Lower lobe of right lung (tissue), 2 donors: ENCODE results near the gene SOBP. TPM values are rescaled to one million over a fixed set of nuclear protein-coding genes. Genes with fewer than 3 reads are reported as not detected.

Experiments
- ATAC-seq, 2 donors: fragments of 200-7000 bp; cut with Tn5 transposase; one replicate each; pipeline ENCODE4 v1.9.1; 2020 to 2022; ENCODE audit warnings: mild to moderate bottlenecking in 2 of 2, moderate library complexity in 2 of 2
- DNase-seq: peaks from one replicate; pipeline ENCODE4 v3.0.0-alpha.2; 2020
- H3K27ac ChIP-seq: fragments of 200-600 bp; one replicate; pipeline ENCODE4 v1.8.0; 2022
- H3K27me3 ChIP-seq: fragments of 200-600 bp; one replicate; pipeline ENCODE4 v1.8.0; 2022; ENCODE audit warnings: low read depth
- H3K36me3 ChIP-seq: fragments of 200-600 bp; one replicate; pipeline ENCODE4 v1.8.0; 2022; ENCODE audit warnings: mild to moderate bottlenecking
- H3K4me1 ChIP-seq: fragments of 200-600 bp; one replicate; pipeline ENCODE4 v1.8.0; 2022
- H3K4me3 ChIP-seq: fragments of 200-600 bp; one replicate; pipeline ENCODE4 v1.8.0; 2022; ENCODE audit warnings: mild to moderate bottlenecking
- H3K9me3 ChIP-seq: fragments of 200-600 bp; one replicate; pipeline ENCODE4 v1.8.0; 2022
- CTCF ChIP-seq: fragments of 200-600 bp; IDR thresholded peaks from one replicate; pipeline ENCODE4 v1.8.0; 2022; ENCODE audit warnings: antibody characterized with exemption, mild to moderate bottlenecking
- intact Hi-C: fragments of 100-400 bp; cut with DNase I; formaldehyde crosslinking; loops from one replicate; pipeline ENCODE4 v1.11.0; 2022
- total RNA-seq: library from RNA; stranded (reverse); fragmentation: NEBNext Ultra II Directional; extraction: Animal tissue kit (Norgen Biotek cat#: 25700); gene quantifications from one replicate; pipeline ENCODE4 v1.2.1, GENCODE V29; 2021
- donor health status: DM: no; HTN: yes; CAD: no; lungs with severe emphysema.

Gene SOBP
- total RNA-seq, 1 donor from 2014 or later = 6.9 TPM

- no peak for DNase-seq
- Histone ChIP-seq H3K36me3 (no peaks in the 10 kb centered on the region), H3K9me3 (no peaks in the 10 kb centered on the region), H3K4me1 (no peaks in the 10 kb centered on the region), H3K27ac (no peak overlapping the region), H3K4me3 (no peak overlapping the region), H3K27me3 (no peaks in the 10 kb centered on the region)
- no peak for TF ChIP-seq CTCF
- intact Hi-C loops = no loop called here
- ATAC-seq = no peak
Measured at GRCh38 chr6:107574856-107575255, 84.9 kb downstream of the SOBP start.

DNA sequence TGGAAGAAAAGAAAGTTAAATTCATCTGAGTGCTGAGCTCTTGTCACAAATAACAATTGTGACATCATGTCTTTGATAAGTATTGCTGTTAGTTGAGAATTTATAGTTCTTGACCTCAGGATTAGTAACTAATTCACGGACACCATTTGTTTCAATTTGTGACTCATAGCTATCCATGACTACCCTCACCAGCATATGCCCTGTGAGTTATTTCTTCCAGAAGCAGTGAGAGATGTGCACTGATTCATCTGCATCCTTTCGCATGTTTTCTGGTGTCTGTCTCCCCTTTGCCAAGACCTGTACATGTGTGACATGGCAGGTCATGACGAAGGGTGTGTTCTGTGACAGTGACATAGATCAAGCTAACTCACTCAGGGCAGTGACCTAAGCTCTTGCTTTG, 86.9 kb downstream of the SOBP start:
- H3K27ac ChIP-seq = no peak overlapping the region
- ATAC-seq = no peak
- no peak for DNase-seq
- H3K27me3 ChIP-seq = no peaks in the 10 kb centered on the region
- no peaks in the 10 kb centered on the region for H3K4me1 ChIP-seq
- no peak overlapping the region for H3K4me3 ChIP-seq
- no peaks in the 10 kb centered on the region for H3K36me3 ChIP-seq
- no peak for TF ChIP-seq CTCF
- H3K9me3 ChIP-seq = no peaks in the 10 kb centered on the region
- intact Hi-C loops = no loop called here

GRCh38 chr6:107578642-107579341, 88.9 kb downstream of the SOBP start:
- no peak for TF ChIP-seq CTCF
- Histone ChIP-seq H3K27ac (no peak overlapping the region), H3K36me3 (no peaks in the 10 kb centered on the region), H3K27me3 (no peaks in the 10 kb centered on the region), H3K9me3 (no peaks in the 10 kb centered on the region), H3K4me1 (no peaks in the 10 kb centered on the region), H3K4me3 (no peak overlapping the region)
- intact Hi-C loops = no loop called here
- DNase-seq = no peak
- no peak for ATAC-seq

- ATAC-seq = no peak
- intact Hi-C loops = no loop called here
- no peak for TF ChIP-seq CTCF
- Histone ChIP-seq H3K27me3 (no peaks in the 10 kb centered on the region), H3K4me1 (no peaks in the 10 kb centered on the region), H3K4me3 (no peak overlapping the region), H3K36me3 (no peaks in the 10 kb centered on the region), H3K9me3 (no peaks in the 10 kb centered on the region), H3K27ac (no peak overlapping the region)
- DNase-seq = no peak
Measured at GRCh38 chr6:107579456-107580056, 89.6 kb downstream of the SOBP start.

- Histone ChIP-seq H3K27me3 (no peaks in the 10 kb centered on the region), H3K27ac (no peak overlapping the region), H3K4me1 (no peaks in the 10 kb centered on the region), H3K4me3 (no peak overlapping the region), H3K9me3 (no peaks in the 10 kb centered on the region), H3K36me3 (no peaks in the 10 kb centered on the region)
- ATAC-seq (no peak), DNase-seq (no peak)
- TF ChIP-seq CTCF = no peak
- intact Hi-C loops = no loop called here
Measured at GRCh38 chr6:107582086-107582485, 92.2 kb downstream of the SOBP start.
